K562 (cell line): Measurements from ENCODE around the gene DLST. TPM values are rescaled to one million over a fixed set of nuclear protein-coding genes. Genes with fewer than 3 reads are reported as not detected.

Experiments
- ATAC-seq: fragments of 200-7000 bp; cut with Tn5 transposase; 3 replicates; pipeline ENCODE4 v1.9.1; 2020; ENCODE audit warnings: moderate library complexity
- BruUV-seq: library from RNA; stranded (reverse); fragments of 400-500 nt; replicated peaks from 2 replicates; lab custom pipeline; 2021; lab: Mats Ljungman, UMichigan
- CTCF ChIA-PET: fragments of 300-600 bp; formaldehyde crosslinking; extraction: SDS; loops from one replicate; lab custom pipeline; 2021; ENCODE audit warnings: low intra/inter-chr PET ratio; lab: Yijun Ruan, JAX
- POLR2A ChIA-PET: fragments of 300-600, 350-650 bp; sonication (Branson Sonifier 250); formaldehyde crosslinking; extraction: SDS; loops from one replicate; lab custom pipeline; 2021; ENCODE audit warnings: antibody characterized with exemption, inconsistent platforms; lab: Yijun Ruan, JAX
- DNase-seq, 4 experiments: peaks; one replicate each; pipeline versions ENCODE4 v3.0.0 to v3.0.0-alpha.2; 2011 to 2018; ENCODE audit warnings: low spot score in 3 of 4, mixed read lengths in 3 of 4; ENCODE audit errors: extremely low read depth in 1 of 4
- FAIRE-seq: peaks from 2 replicates; lab custom pipeline; 2011; peaks lifted over from hg19 to GRCh38; lab: Jason Lieb, UNC
- H2AFZ ChIP-seq: 2 replicates; pipeline ENCODE4 v1.6.0; 2011; ENCODE audit warnings: low read depth, low read length, control low read depth, inconsistent platforms
- H3K27ac ChIP-seq: fragments of 200-600 bp; 3 replicates; pipeline ENCODE4 v1.8.0; 2011; ENCODE audit warnings: low read depth, mild to moderate bottlenecking, control low read depth, inconsistent platforms, low read length, moderate library complexity, mixed read lengths; ENCODE audit errors: extremely low read depth
- H3K27me3 ChIP-seq, 2 experiments: fragments of 300-600 bp in 1 of 2; 2 replicates in 1 of 2; 3 replicates in 1 of 2; pipeline versions ENCODE4 v1.6.0 to v1.8.0; 2011; ENCODE audit warnings: inconsistent platforms in 2 of 2, low read length in 2 of 2, mild to moderate bottlenecking in 1 of 2, mixed read lengths in 1 of 2, moderate library complexity in 1 of 2; ENCODE audit not compliant: control insufficient read depth in 2 of 2, insufficient read depth in 2 of 2
- H3K36me3 ChIP-seq: fragments of 300-600 bp; 3 replicates; pipeline ENCODE4 v1.8.0; 2011; ENCODE audit warnings: mild to moderate bottlenecking, low read length, inconsistent platforms; ENCODE audit not compliant: control insufficient read depth, insufficient read depth
- H3K4me1 ChIP-seq, 2 experiments: fragments of 200-600 bp in 1 of 2; replicated peaks in 1 of 2; 2 replicates in 1 of 2; 3 replicates in 1 of 2; pipeline versions ENCODE4 v1.5.1 to v1.8.0; 2011; ENCODE audit warnings: inconsistent platforms in 2 of 2, low read length in 2 of 2, mild to moderate bottlenecking in 1 of 2, mixed read lengths in 1 of 2, moderate library complexity in 1 of 2; ENCODE audit not compliant: control insufficient read depth in 2 of 2, insufficient read depth in 2 of 2
- H3K4me2 ChIP-seq: 2 replicates; pipeline ENCODE4 v1.6.1; 2011; ENCODE audit warnings: low read length, control low read depth, inconsistent platforms, mixed read lengths; ENCODE audit not compliant: insufficient read depth
- H3K4me3 ChIP-seq: fragments of 200-600 bp; sonication (generic), shearing (Covaris generic); 2 replicates; pipeline ENCODE4 v1.5.1; 2016; ENCODE audit warnings: control low read depth, inconsistent platforms
- H3K79me2 ChIP-seq: fragments of 200-600 bp; 3 replicates; pipeline ENCODE4 v1.8.0; 2011; ENCODE audit warnings: low read length, inconsistent platforms; ENCODE audit not compliant: control insufficient read depth, insufficient read depth
- H3K9ac ChIP-seq, 2 experiments: 2 replicates each; pipeline versions ENCODE4 v1.6.0 to v1.6.1; 2011; ENCODE audit warnings: low read depth in 2 of 2, low read length in 2 of 2, control low read depth in 1 of 2, inconsistent platforms in 1 of 2, mild to moderate bottlenecking in 1 of 2, mixed read lengths in 1 of 2; ENCODE audit not compliant: insufficient read depth in 1 of 2
- H3K9me1 ChIP-seq: one replicate; pipeline ENCODE4 v1.6.0; 2011; ENCODE audit warnings: inconsistent platforms, mild to moderate bottlenecking, low read length, moderate library complexity; ENCODE audit not compliant: control insufficient read depth, insufficient read depth
- H3K9me3 ChIP-seq: replicated peaks from 2 replicates; pipeline ENCODE4 v1.5.1; 2011; ENCODE audit warnings: low read depth, low read length, inconsistent platforms; ENCODE audit not compliant: control insufficient read depth, insufficient read depth
- H4K20me1 ChIP-seq: replicated peaks from 2 replicates; pipeline ENCODE4 v1.6.1; 2011; ENCODE audit warnings: low read length, inconsistent platforms, mixed read lengths; ENCODE audit not compliant: control insufficient read depth, insufficient read depth
- CBX5 ChIP-seq: IDR thresholded peaks from 2 replicates; pipeline ENCODE4 v1.6.1; 2014; ENCODE audit warnings: low read depth, borderline replicate concordance
- CHD2 ChIP-seq: IDR thresholded peaks from 2 replicates; pipeline ENCODE4 v1.6.1; 2011; ENCODE audit warnings: low read depth, low read length
- CXXC5 ChIP-seq: fragments of 250-450 bp; sonication (Bioruptor Pico); IDR thresholded peaks from 2 replicates; pipeline ENCODE4 v1.8.0; 2022; ENCODE audit warnings: inconsistent platforms, mild to moderate bottlenecking, moderate library complexity
- ETV6 ChIP-seq, 3 experiments: fragments of 150-350 bp in 1 of 3; sonication (generic) in 1 of 3; formaldehyde crosslinking in 1 of 3; IDR thresholded peaks; 2 replicates each; pipeline versions ENCODE4 v1.6.1 to v1.8.0; 2014 to 2022; ENCODE audit warnings: borderline replicate concordance in 2 of 3, low read depth in 2 of 3, antibody characterized with exemption in 1 of 3, low read length in 1 of 3, mild to moderate bottlenecking in 1 of 3, missing genetic modification reagents in 1 of 3
- FOXJ3 ChIP-seq: sonication (generic); formaldehyde crosslinking; IDR thresholded peaks from 2 replicates; pipeline ENCODE4 v1.4.0; 2020; ENCODE audit warnings: mild to moderate bottlenecking, missing genetic modification reagents
- GATA2 ChIP-seq: sonication (generic); formaldehyde crosslinking; IDR thresholded peaks from 2 replicates; pipeline ENCODE4 v1.4.0; 2020; ENCODE audit warnings: mild to moderate bottlenecking, missing genetic modification reagents
- JUNB ChIP-seq: fragments of 450-650 bp; formaldehyde crosslinking; conservative IDR thresholded peaks from 2 replicates; pipeline ENCODE4 v1.4.0; 2020; ENCODE audit warnings: mild to moderate bottlenecking
- L3MBTL2 ChIP-seq: fragments of 450-650 bp; IDR thresholded peaks from 2 replicates; pipeline ENCODE4 v1.6.1; 2016; ENCODE audit warnings: mild to moderate bottlenecking, moderate library complexity
- MXD1 ChIP-seq: fragments of 250-450 bp; sonication (Bioruptor Pico); IDR thresholded peaks from 2 replicates; pipeline ENCODE4 v1.8.0; 2021; ENCODE audit warnings: borderline replicate concordance, mild to moderate bottlenecking, moderate library complexity; ENCODE audit not compliant: poor library complexity, severe bottlenecking
- TAF1 ChIP-seq: IDR thresholded peaks from 2 replicates; pipeline ENCODE4 v1.6.1; 2011; ENCODE audit warnings: mild to moderate bottlenecking, low read length, moderate library complexity; ENCODE audit not compliant: insufficient read depth, control insufficient read depth, severe bottlenecking; ENCODE audit errors: extremely low read depth
- ZNF717 ChIP-seq: fragments of 250-450 bp; sonication (Bioruptor Pico); IDR thresholded peaks from 2 replicates; pipeline ENCODE4 v1.5.0; 2021
- WGBS: fragments of 100-300 bp; shearing (Covaris generic); methylation state at CpG from one replicate; pipeline ENCODE4 v1.1.6; 2016; ENCODE audit warnings: low coverage, mixed read lengths; ENCODE audit not compliant: insufficient coverage; ENCODE audit errors: missing lambda C conversion rate; 5-methylcytosine and 5-hydroxymethylcytosine counted together
- in situ Hi-C: fragments of 300-500 bp; cut with MboI; formaldehyde crosslinking; loops from 4 replicates; pipeline ENCODE4 v1.15.0; 2018; ENCODE audit warnings: inconsistent platforms, mixed read lengths
- intact Hi-C: fragments of 100-400 bp; cut with micrococcal nuclease; formaldehyde crosslinking; loops from 2 replicates; pipeline ENCODE4 v1.14.2; 2022
- polyA plus RNA-seq, 8 experiments: library from polyadenylated mRNA; depleted of rRNA in 4 of 8; stranded (reverse) in 5 of 8; unstranded in 3 of 8; fragments of >200 nt; fragmentation: Nextera tagmentation in 2 of 8; fragmentation: Illumina TruSeq in 1 of 8; extraction: Ambion mirVana in 2 of 8; extraction: Trizol in 1 of 8; gene quantifications; 2 replicates each; pipeline versions ENCODE4 v1.2.1 to v1.2.3, GENCODE V29; 2011 to 2014; ENCODE audit warnings: inconsistent platforms in 1 of 8, missing spikeins in 1 of 8
- total RNA-seq, 7 experiments: library from RNA; depleted of rRNA in 6 of 7; stranded (reverse); fragments of >200 nt in 6 of 7; fragmentation: Illumina TruSeq in 2 of 7; extraction: Trizol in 2 of 7; gene quantifications; 2 replicates each; pipeline versions ENCODE4 v1.2.1 to v1.2.3, GENCODE V29; 2011 to 2021; ENCODE audit warnings: low replicate concordance in 1 of 7
- TF ChIP-seq, protein P1 (sequence below): fragments of 250-450 bp; sonication (Bioruptor Pico); IDR thresholded peaks from 2 replicates; pipeline ENCODE4 v1.8.0; 2022; ENCODE audit warnings: inconsistent platforms, mild to moderate bottlenecking, moderate library complexity, borderline replicate concordance
- TF ChIP-seq, protein P2 (sequence below), 2 experiments: fragments of 450-650 bp in 1 of 2; sonication (generic) in 1 of 2; formaldehyde crosslinking in 1 of 2; IDR thresholded peaks in 1 of 2; conservative IDR thresholded peaks in 1 of 2; 2 replicates each; pipeline versions ENCODE4 v1.6.1 to v1.8.1; 2016 to 2023; ENCODE audit warnings: mild to moderate bottlenecking in 2 of 2, moderate library complexity in 2 of 2, inconsistent platforms in 1 of 2, missing genetic modification reagents in 1 of 2
- TF ChIP-seq, protein P3 (sequence below): sonication (generic); formaldehyde crosslinking; IDR thresholded peaks from 2 replicates; pipeline ENCODE4 v1.8.0; 2022; ENCODE audit warnings: missing genetic modification reagents, mild to moderate bottlenecking, borderline replicate concordance
- TF ChIP-seq, protein P4 (sequence below): sonication (generic); formaldehyde crosslinking; IDR thresholded peaks from 2 replicates; pipeline ENCODE4 v1.8.1; 2023; ENCODE audit warnings: mild to moderate bottlenecking, missing genetic modification reagents

DLST gene
- total and polyA plus RNA-seq, 9 of the 15 experiments (the other 6 are each of a cell fraction or from before 2014, with no cell fraction given): 3.0 to 73.7 (median 45.4) TPM

DNA sequence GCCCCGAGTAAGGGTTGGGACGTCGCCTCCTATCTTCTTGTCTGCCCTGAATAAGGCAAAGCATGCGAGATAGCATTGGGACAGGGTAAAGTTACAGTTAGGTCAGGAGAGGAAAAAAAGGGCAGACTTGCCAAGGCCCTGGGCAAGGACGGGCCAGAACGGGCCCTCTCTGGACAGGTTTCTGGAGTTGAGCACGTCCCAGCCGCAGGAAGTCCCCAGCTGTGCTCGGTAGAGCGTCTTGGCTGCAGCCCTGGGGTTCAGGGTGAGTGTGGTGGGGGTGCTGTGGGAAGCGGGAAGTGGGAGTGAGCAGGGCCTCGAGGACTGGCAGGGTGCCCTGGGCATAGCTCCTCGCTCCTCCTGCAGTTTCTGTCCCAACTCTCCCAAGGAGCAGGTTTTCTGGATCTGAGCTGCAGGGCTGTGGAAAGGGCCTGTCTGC lies 35.9 kb downstream of the DLST start:
- H3K79me2 ChIP-seq: no peaks in the 10 kb centered on the region; the same call in 2 of the 3 replicates
- ChIA-PET POLR2A (interaction anchor here (1.2 kb wide), 1 partner anchor 13 kb away, joined by 5 read pairs; no protein-coding TSS in a partner anchor), CTCF (no interaction called here)
- no peak for DNase-seq
- ATAC-seq: no peak
- no peak overlapping the region for H2AFZ ChIP-seq
- no peaks in the 10 kb centered on the region for H3K9me1 ChIP-seq
- WGBS: 72% methylated on average over 6 of the region's 13 CpGs
- H3K36me3 ChIP-seq: no peaks in the 10 kb centered on the region
- no peak for TF ChIP-seq ETV6 (IDR thresholded peaks at IDR 0.05; ENCODE audit: borderline replicate concordance in 1 of 2, low read depth in 2 of 2, low read length in 1 of 2)
- no peak for TF ChIP-seq ETV6 (CRISPR knock-in tag; IDR thresholded peaks at IDR 0.05; ENCODE audit: borderline replicate concordance)
- TF ChIP-seq CXXC5 (CRISPR knock-in tag): no peak
- no peak for TF ChIP-seq CBX5
- TF ChIP-seq GATA2 (CRISPR knock-in tag): no peak
- TF ChIP-seq, protein P1, sequence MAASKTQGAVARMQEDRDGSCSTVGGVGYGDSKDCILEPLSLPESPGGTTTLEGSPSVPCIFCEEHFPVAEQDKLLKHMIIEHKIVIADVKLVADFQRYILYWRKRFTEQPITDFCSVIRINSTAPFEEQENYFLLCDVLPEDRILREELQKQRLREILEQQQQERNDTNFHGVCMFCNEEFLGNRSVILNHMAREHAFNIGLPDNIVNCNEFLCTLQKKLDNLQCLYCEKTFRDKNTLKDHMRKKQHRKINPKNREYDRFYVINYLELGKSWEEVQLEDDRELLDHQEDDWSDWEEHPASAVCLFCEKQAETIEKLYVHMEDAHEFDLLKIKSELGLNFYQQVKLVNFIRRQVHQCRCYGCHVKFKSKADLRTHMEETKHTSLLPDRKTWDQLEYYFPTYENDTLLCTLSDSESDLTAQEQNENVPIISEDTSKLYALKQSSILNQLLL (CRISPR knock-in tag): no peak
- TF ChIP-seq ZNF717 (CRISPR knock-in tag): no peak
- TF ChIP-seq, protein P2, sequence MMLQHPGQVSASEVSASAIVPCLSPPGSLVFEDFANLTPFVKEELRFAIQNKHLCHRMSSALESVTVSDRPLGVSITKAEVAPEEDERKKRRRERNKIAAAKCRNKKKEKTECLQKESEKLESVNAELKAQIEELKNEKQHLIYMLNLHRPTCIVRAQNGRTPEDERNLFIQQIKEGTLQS (IDR thresholded peaks at IDR 0.05): no peak
- TF ChIP-seq, protein P2 (CRISPR knock-in tag; conservative IDR thresholded peaks at IDR 0.05): no peak
- TF ChIP-seq, protein P3, sequence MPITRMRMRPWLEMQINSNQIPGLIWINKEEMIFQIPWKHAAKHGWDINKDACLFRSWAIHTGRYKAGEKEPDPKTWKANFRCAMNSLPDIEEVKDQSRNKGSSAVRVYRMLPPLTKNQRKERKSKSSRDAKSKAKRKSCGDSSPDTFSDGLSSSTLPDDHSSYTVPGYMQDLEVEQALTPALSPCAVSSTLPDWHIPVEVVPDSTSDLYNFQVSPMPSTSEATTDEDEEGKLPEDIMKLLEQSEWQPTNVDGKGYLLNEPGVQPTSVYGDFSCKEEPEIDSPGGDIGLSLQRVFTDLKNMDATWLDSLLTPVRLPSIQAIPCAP (CRISPR knock-in tag): no peak
- TF ChIP-seq, protein P4, sequence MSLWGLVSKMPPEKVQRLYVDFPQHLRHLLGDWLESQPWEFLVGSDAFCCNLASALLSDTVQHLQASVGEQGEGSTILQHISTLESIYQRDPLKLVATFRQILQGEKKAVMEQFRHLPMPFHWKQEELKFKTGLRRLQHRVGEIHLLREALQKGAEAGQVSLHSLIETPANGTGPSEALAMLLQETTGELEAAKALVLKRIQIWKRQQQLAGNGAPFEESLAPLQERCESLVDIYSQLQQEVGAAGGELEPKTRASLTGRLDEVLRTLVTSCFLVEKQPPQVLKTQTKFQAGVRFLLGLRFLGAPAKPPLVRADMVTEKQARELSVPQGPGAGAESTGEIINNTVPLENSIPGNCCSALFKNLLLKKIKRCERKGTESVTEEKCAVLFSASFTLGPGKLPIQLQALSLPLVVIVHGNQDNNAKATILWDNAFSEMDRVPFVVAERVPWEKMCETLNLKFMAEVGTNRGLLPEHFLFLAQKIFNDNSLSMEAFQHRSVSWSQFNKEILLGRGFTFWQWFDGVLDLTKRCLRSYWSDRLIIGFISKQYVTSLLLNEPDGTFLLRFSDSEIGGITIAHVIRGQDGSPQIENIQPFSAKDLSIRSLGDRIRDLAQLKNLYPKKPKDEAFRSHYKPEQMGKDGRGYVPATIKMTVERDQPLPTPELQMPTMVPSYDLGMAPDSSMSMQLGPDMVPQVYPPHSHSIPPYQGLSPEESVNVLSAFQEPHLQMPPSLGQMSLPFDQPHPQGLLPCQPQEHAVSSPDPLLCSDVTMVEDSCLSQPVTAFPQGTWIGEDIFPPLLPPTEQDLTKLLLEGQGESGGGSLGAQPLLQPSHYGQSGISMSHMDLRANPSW: no peak
- TF ChIP-seq MXD1 (CRISPR knock-in tag): no peak
- TF ChIP-seq FOXJ3 (CRISPR knock-in tag): no peak
- no peak for TF ChIP-seq JUNB
- TF ChIP-seq L3MBTL2: no peak
- no peak for TF ChIP-seq TAF1
- TF ChIP-seq CHD2: no peak
- H3K4me2 ChIP-seq: no peak overlapping the region
- no peak overlapping the region for H3K4me3 ChIP-seq
- peaks cover 0 to 18% of the 10 kb centered on the region in 2 experiments; a peak in 3 of 5 replicates for H3K4me1 ChIP-seq
- FAIRE-seq: no peak
- no peaks in the 10 kb centered on the region for H4K20me1 ChIP-seq
- BruUV-seq: no TSS peak
- no peaks in the 10 kb centered on the region for H3K9me3 ChIP-seq
- intact Hi-C loops: loop anchor here (10.0 kb wide), 1 partner anchor 387 kb away; no protein-coding TSS in a partner anchor
- in situ Hi-C loops: loop anchor here (10.0 kb wide), 1 partner anchor 157 kb away; no protein-coding TSS in a partner anchor
- no peak overlapping the region for H3K9ac ChIP-seq
- no peak overlapping the region for H3K27ac ChIP-seq
- no peaks in the 10 kb centered on the region for H3K27me3 ChIP-seq
